Keratinocyte (primary cell): Measurements from ENCODE around the gene ADAMTS16. TPM values are rescaled to one million over a fixed set of nuclear protein-coding genes. Genes with fewer than 3 reads are reported as not detected.

Experiments
- DNase-seq: peaks from one replicate; pipeline ENCODE4 v3.0.0-alpha.2; 2011; ENCODE audit warnings: low read depth, missing footprints, low spot score
- FAIRE-seq: peaks from 2 replicates; lab custom pipeline; 2011; peaks lifted over from hg19 to GRCh38; lab: Jason Lieb, UNC
- H2AFZ ChIP-seq: 2 replicates; pipeline ENCODE4 v1.6.0; 2012; ENCODE audit warnings: low read length, control low read depth, inconsistent platforms; ENCODE audit not compliant: control insufficient read depth
- H3K27ac ChIP-seq: 2 replicates; pipeline ENCODE4 v1.5.1; 2011; ENCODE audit warnings: low read length; ENCODE audit not compliant: control insufficient read depth, insufficient read depth
- H3K27me3 ChIP-seq: 3 replicates; pipeline ENCODE4 v1.6.0; 2011; ENCODE audit warnings: low read length; ENCODE audit not compliant: control insufficient read depth, insufficient read depth; ENCODE audit errors: extremely low read depth
- H3K36me3 ChIP-seq, 2 experiments: 2 replicates in 1 of 2; 3 replicates in 1 of 2; pipeline ENCODE4 v1.5.1; 2011; ENCODE audit warnings: low read length in 2 of 2, mild to moderate bottlenecking in 1 of 2; ENCODE audit not compliant: control insufficient read depth in 2 of 2, insufficient read depth in 2 of 2; ENCODE audit errors: extremely low read depth in 1 of 2
- H3K4me1 ChIP-seq: 3 replicates; pipeline ENCODE4 v1.5.1; 2011; ENCODE audit warnings: low read length; ENCODE audit not compliant: control insufficient read depth, insufficient read depth; ENCODE audit errors: extremely low read depth
- H3K4me2 ChIP-seq: 3 replicates; pipeline ENCODE4 v1.6.0; 2011; ENCODE audit warnings: low read depth, low read length; ENCODE audit not compliant: control insufficient read depth, insufficient read depth; ENCODE audit errors: extremely low read depth
- H3K4me3 ChIP-seq, 3 experiments: fragments of 200-600 bp in 1 of 3; sonication (generic) in 1 of 3; 2 replicates in 2 of 3; 3 replicates in 1 of 3; pipeline ENCODE4 v1.5.1; 2011 to 2016; ENCODE audit warnings: low read length in 3 of 3, mild to moderate bottlenecking in 3 of 3, control low read depth in 2 of 3, inconsistent platforms in 1 of 3, low read depth in 1 of 3, mixed read lengths in 1 of 3, mixed run types in 1 of 3, moderate library complexity in 1 of 3; ENCODE audit not compliant: control insufficient read depth in 2 of 3, insufficient read depth in 2 of 3; ENCODE audit errors: extremely low read depth in 1 of 3
- H3K79me2 ChIP-seq: 2 replicates; pipeline ENCODE4 v1.6.0; 2012; ENCODE audit warnings: low read length; ENCODE audit not compliant: control insufficient read depth, insufficient read depth
- H3K9ac ChIP-seq: 3 replicates; pipeline ENCODE4 v1.6.0; 2011; ENCODE audit warnings: low read length; ENCODE audit not compliant: control insufficient read depth, insufficient read depth; ENCODE audit errors: extremely low read depth
- H3K9me1 ChIP-seq: 3 replicates; pipeline ENCODE4 v1.6.0; 2011; ENCODE audit warnings: low read length; ENCODE audit not compliant: control insufficient read depth, insufficient read depth; ENCODE audit errors: extremely low read depth
- H3K9me3 ChIP-seq: 2 replicates; pipeline ENCODE4 v1.5.1; 2012; ENCODE audit warnings: low read depth, low read length; ENCODE audit not compliant: control insufficient read depth
- H4K20me1 ChIP-seq: 3 replicates; pipeline ENCODE4 v1.6.0; 2011; ENCODE audit warnings: low read length; ENCODE audit not compliant: control insufficient read depth, insufficient read depth; ENCODE audit errors: extremely low read depth
- EZH2 ChIP-seq: IDR thresholded peaks from one replicate; pipeline ENCODE4 v1.6.1; 2012; ENCODE audit warnings: inconsistent platforms, mild to moderate bottlenecking, low read length, moderate library complexity
- dilution Hi-C: fragments of 300-500 bp; cut with MboI; formaldehyde crosslinking; loops from one replicate; pipeline ENCODE4 v1.7.0; 2020; ENCODE audit warnings: low sequenced_read_pairs; ENCODE audit not compliant: extremely low pct_ligation_motif_present
- polyA plus RNA-seq, 5 experiments: library from polyadenylated mRNA; depleted of rRNA in 3 of 5; stranded (reverse) in 3 of 5; stranded (forward) in 1 of 5; unstranded in 1 of 5; fragments of >200 nt; gene quantifications; 1 replicate in 1 of 5; 2 replicates in 3 of 5; 3 replicates in 1 of 5; pipeline versions ENCODE4 v1.2.1 to v1.2.3, GENCODE V29; 2011 to 2012; ENCODE audit warnings: missing spikeins in 2 of 5, low read depth in 1 of 5, low replicate concordance in 1 of 5
- TF ChIP-seq, protein P1 (sequence below), 3 experiments: IDR thresholded peaks in 1 of 3; conservative IDR thresholded peaks in 1 of 3; optimal IDR thresholded peaks in 1 of 3; 2 replicates in 2 of 3; 3 replicates in 1 of 3; pipeline versions ENCODE3 to v1.5.1; 2011; ENCODE audit warnings: low read length in 3 of 3, mild to moderate bottlenecking in 3 of 3, moderate library complexity in 2 of 3, control low read depth in 1 of 3, inconsistent platforms in 1 of 3; ENCODE audit not compliant: insufficient read depth in 2 of 3; ENCODE audit errors: extremely low read depth in 1 of 3

Gene ADAMTS16
- polyA plus RNA-seq, 1 donor (not counting 4 experiments of a cell fraction or from before 2014, with no cell fraction given): not detected

DNA sequence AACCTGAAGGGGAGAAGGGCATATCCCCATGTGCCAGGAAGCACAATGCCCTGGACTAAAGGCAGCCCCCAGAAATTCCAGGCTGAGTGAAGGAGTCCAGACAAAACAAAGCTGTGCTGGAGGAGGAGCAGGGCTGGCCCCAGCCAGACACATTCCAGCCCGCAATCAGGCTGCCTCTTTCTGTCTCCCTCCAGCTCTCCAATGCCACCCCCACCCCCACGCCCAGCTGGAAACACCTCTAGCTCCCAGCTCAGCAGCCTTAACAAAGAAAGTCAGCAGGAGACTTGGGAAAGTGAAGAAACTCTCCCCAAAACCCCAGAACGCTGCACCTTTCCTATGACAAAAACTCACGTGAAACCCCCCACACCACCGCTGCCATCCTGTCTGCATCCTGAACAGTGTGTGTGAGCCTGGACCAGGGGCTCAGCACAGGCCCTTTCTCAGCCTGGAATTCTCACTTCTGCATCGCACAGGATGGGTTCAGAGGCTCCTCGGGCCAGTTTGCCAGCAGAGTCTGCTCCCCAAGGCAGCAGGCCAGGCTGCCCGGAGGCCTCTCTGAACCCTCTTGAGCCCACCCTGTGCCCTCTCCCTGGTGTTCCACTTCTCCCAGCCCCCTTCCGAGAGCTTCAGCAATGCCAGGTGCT is 186.1 kb downstream of the ADAMTS16 start:
- DNase-seq: no peak
- H3K9me1 ChIP-seq: no peaks in the 10 kb centered on the region
- no peak overlapping the region for H3K4me3 ChIP-seq
- H3K4me2 ChIP-seq: no peak overlapping the region
- H3K4me1 ChIP-seq: no peaks in the 10 kb centered on the region
- no peaks in the 10 kb centered on the region for H3K9me3 ChIP-seq
- H2AFZ ChIP-seq: no peak overlapping the region
- no peak for TF ChIP-seq EZH2
- TF ChIP-seq, protein P1, sequence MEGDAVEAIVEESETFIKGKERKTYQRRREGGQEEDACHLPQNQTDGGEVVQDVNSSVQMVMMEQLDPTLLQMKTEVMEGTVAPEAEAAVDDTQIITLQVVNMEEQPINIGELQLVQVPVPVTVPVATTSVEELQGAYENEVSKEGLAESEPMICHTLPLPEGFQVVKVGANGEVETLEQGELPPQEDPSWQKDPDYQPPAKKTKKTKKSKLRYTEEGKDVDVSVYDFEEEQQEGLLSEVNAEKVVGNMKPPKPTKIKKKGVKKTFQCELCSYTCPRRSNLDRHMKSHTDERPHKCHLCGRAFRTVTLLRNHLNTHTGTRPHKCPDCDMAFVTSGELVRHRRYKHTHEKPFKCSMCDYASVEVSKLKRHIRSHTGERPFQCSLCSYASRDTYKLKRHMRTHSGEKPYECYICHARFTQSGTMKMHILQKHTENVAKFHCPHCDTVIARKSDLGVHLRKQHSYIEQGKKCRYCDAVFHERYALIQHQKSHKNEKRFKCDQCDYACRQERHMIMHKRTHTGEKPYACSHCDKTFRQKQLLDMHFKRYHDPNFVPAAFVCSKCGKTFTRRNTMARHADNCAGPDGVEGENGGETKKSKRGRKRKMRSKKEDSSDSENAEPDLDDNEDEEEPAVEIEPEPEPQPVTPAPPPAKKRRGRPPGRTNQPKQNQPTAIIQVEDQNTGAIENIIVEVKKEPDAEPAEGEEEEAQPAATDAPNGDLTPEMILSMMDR (optimal IDR thresholded peaks at IDR 0.05 in 1 of 3, IDR thresholded peaks at IDR 0.05 in 1 of 3, conservative IDR thresholded peaks at IDR 0.05 in 1 of 3; ENCODE audit: extremely low read depth in 1 of 3, insufficient read depth in 2 of 3, low read length in 3 of 3): no peak
- no peaks in the 10 kb centered on the region for H3K27me3 ChIP-seq
- H3K79me2 ChIP-seq: no peaks in the 10 kb centered on the region
- H4K20me1 ChIP-seq: no peaks in the 10 kb centered on the region
- no peak for FAIRE-seq
- H3K36me3 ChIP-seq: no peaks in the 10 kb centered on the region
- no peak overlapping the region for H3K9ac ChIP-seq
- H3K27ac ChIP-seq: no peak overlapping the region
- dilution Hi-C loops: no loop called here

DNA sequence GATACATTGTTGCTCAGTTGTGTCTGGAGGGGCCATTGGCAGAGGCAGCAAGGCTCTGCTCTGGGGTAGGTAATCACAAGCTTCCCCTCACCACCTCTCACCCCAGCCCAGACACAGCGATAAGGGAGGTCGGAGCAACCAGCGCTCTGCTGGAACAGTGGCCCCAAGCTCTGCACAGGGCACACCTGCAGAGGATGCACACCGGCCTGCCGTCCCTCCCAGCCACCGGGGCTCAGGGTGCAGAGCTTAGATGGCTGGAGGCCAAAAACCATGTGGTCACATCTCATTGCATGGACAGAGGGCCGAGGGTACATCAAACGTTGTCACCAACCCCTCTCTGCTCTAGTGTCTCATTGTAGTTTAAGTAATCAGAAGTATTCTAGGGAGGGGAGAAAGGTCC is 187.0 kb downstream of the ADAMTS16 start:
- no peaks in the 10 kb centered on the region for H3K9me1 ChIP-seq
- no peaks in the 10 kb centered on the region for H4K20me1 ChIP-seq
- H3K4me3 ChIP-seq: no peak overlapping the region
- no peaks in the 10 kb centered on the region for H3K36me3 ChIP-seq
- no peak for FAIRE-seq
- H3K27ac ChIP-seq: no peak overlapping the region
- H3K4me2 ChIP-seq: no peak overlapping the region
- no peaks in the 10 kb centered on the region for H3K9me3 ChIP-seq
- TF ChIP-seq EZH2: no peak
- TF ChIP-seq, protein P1 (optimal IDR thresholded peaks at IDR 0.05 in 1 of 3, IDR thresholded peaks at IDR 0.05 in 1 of 3, conservative IDR thresholded peaks at IDR 0.05 in 1 of 3; ENCODE audit: extremely low read depth in 1 of 3, insufficient read depth in 2 of 3, low read length in 3 of 3): no peak
- H2AFZ ChIP-seq: no peak overlapping the region
- DNase-seq: no peak
- no peak overlapping the region for H3K9ac ChIP-seq
- H3K4me1 ChIP-seq: no peaks in the 10 kb centered on the region
- dilution Hi-C loops: no loop called here
- no peaks in the 10 kb centered on the region for H3K27me3 ChIP-seq
- H3K79me2 ChIP-seq: no peaks in the 10 kb centered on the region
